GM21825 (cell line): ENCODE results near the gene VWC2L.

Source experiments
- ATAC-seq: cut with Tn5 transposase; IDR thresholded peaks from one replicate; pipeline ENCODE4 v1.9.1; 2021; ENCODE audit warnings: mild to moderate bottlenecking, moderate library complexity; ENCODE audit not compliant: unreplicated experiment

Gene VWC2L

DNA sequence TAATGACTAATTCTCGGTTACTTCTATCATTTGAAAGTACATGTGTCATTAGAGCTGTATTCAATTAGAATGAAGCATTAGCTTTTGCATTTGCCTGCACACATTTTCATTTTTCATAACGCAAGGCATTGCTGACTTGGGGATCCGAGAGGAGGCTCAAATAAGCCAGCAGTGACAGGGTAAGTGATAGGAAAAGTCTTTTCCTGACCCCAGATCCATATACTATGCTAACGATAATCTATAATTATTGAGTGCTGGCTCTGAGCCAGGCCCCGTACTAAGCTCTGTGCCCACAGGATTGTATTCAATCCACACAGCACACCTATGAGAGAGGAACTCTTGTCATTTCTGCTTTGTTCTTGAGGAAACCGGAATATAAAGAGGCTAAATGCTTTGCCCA, 168.2 kb downstream of the VWC2L start:
- no peak for ATAC-seq

DNA sequence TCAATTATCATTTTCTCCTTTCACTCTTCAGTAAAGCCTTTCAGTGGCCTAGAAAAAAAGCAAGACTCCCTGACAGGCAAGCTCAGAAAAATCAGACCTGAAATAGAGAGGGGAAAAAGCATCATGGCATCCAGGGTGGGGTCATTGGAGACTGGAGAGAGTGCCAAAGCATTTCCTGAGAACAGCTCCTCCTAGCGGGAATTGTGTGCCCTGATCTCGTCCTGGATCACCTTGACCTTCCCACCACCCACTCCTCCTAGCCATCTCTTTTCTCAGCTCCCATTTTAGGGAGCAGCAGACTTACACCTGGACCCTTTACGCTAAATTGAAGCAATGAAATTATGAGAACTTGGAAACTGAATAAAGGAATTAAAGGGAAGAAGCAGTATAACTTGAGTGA, 176.6 kb downstream of the VWC2L start:
- ATAC-seq: no peak

DNA sequence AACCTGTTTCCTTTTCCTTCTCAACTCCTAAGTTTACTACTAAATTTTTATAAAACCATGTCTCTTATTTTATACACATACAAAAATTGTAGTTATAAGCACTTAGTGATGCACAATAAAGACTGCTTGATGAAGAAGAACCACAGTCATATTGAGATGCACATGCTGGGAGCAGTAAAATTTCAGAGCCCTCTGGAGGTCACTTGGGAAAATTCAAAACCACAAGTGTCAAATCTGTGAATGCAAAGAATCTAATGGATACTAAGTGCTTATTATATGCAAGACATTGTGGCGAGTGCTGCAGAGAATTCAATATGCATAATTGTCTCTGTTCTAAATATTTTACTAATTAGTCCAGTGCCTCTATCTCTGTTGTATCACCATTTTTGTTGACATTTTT, 180.5 kb downstream of the VWC2L start:
- ATAC-seq: no peak

DNA sequence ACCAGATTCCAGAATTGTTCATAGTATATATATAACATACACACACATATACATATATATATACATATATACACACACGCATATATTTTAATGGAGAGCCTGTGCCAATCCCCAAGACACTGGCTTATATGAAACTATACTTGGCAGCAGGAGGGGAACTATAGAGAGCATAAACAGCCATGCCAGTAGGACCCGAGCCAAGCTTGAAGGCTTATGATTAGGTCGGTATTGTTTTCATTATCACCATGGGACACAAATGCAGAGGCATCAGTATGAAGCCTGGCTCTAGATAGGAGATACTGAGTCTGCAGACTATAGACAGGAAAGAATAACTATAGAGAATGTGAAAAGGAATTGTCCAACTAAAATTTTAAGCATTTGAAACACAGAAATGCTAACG, 181.2 kb downstream of the VWC2L start:
- no peak for ATAC-seq

DNA sequence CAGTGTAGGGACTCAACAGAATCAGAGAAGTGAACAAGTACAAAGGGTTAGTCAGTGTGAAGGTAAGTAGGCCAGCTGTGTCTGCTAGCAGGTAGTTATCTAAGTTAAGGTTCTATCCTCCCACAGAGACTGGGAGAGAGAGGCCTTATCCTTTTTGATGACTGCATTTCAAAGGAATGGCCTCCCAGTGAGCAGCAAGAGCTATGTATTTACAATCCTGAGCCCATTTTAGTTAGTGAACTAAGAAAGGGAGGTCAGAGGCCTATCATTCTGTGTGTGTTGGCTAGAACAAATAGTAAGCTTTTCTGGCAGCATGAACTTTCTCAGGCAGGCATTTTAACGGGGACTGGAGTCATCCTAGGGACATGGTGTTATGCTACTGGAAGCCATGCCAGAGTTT, 182.9 kb downstream of the VWC2L start:
- ATAC-seq: no peak

DNA sequence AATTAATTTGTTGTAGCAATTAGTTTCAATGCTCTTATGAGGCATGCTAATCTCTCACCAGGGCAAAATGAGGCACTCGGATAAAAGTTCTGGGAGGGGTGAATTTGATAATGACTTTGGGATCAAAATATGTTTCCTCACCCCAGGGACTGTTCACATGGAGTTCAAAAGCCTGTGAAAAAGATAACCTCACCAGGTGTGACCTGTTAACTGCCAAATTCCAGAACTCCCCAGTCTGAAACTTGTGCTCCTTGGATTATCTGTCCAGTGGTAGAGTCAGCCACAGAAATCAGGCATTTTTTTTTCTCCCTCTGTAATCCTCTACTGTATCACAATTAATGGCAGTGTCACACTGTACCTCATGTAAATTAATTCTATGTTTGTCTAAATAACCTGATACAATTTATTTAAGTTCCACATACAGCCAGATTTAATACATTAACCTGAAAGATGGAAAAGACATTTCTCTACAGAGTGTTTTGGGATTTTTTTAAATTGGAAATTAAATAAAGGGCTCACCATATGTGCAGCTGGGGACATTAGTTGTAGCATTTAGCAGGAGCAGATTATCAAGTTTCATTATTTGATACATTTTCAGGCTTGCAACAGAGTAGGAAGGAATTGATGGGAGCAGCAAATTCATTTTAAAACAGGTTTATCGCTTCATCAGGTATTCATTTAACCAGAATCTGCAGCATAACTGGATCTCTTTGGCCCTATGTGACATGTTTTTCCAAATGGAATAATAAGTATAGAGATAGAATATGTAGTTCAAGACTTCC, 191.2 kb downstream of the VWC2L start:
- ATAC-seq: no peak

DNA sequence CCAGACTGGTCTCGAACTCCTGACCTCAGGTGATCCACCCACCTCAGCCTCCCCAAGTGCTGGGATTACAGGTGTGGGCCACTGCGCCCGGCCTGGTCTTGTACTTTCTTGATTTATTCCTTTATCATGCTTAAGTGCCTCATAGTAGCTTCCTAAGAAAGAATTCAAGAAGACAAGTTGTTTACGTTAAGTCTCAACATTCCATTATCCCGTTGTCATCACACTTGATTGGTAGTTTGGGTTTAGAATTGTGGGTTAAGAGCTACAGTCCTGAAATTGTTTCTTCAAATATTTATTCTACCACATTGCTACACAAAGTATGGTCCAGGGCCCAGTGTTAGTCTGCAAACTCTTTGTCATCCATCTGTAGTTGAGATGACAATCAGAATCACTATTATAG, 194.0 kb downstream of the VWC2L start:
- ATAC-seq: no peak

DNA sequence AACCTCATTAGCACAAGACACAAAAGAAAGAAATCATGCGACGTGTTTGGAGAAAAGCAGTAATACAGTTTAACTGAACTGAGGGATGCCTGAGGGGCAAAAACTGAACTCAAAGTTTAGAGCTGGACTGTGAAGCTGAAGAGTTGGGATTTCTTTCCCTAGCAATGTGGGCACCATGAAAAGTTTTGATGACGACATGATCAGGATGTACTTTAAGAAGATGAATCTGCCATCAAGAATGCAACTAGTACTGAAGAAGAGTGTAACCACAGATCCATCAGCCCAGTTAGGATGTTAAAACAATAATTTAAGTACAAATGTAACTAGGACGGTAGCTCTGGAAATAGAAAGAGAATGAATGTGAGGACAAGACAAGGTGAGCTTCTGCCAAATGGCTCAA, 196.2 kb downstream of the VWC2L start:
- no peak for ATAC-seq

DNA sequence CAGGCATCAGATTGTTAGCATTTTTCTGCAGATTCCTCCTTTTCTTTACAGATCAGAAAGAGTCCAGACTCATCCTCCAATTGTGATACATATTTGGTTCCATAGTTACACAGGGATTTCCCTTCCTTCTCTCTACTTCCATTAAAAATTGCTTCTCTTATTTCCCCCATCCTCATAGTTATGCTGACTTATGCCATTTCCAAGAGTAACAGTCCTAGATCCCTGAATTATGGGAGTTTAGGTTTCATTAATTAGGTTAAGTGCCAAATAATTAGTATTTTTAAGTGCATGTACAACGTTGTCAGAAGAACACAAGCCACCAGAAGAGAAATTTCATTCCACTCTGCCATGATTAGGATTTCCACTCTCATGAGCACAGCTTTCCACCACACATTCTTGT, 200.2 kb downstream of the VWC2L start:
- ATAC-seq: no peak

DNA sequence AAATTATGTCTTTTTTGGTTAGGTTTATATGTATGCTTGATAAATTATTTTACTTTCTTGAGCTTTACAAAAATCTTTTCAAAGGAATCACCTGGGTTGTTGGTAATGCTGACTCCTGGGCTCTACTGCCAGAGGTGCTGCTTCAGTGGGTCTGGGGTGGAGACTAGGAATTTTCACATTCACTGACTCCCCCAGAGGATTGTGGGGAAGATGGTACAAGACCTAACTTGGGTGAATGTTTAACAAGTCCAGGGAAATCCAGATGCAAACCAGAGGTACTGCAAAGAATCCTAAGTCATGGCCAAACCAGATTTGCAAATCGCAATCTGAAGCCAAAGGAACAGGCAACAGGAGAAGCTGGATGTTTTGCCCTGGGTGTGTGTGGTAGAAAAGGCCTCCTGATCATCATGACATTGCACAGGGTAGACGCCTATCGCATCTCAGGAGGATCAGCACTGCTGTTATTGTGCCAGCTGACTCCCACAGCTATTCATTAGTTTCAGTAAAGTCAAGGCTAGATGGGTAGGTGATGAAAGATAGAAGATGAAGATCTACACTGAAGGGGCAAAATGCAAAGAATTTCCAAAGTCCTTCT, 213.4 kb downstream of the VWC2L start:
- no peak for ATAC-seq

DNA sequence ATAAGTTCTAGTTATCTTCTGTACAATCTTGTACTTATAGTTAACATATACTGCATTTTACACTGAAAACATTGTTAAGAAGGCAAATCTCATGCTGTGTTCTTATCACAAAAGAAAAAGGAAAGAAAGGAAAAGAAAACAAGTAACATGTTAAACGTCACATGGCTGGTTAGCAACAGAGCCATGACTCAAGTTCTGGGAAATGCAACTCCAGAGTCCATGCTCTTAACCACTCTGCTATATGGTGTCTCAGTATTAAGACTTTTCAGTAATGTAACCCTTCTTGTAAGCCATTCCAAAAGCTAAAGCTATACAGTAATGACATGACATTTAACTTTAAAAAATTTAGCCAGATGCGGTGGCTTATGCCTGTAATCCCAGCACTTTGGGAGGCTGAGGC, 217.2 kb downstream of the VWC2L start:
- no peak for ATAC-seq
